Measurements from ENCODE around the gene PODXL. TPM values are rescaled to one million over a fixed set of nuclear protein-coding genes. Genes with fewer than 3 reads are reported as not detected.

The PODXL gene
- 698 and 727 TPM in 2 replicates for total RNA-seq (2014; rRNA removed; shearing (Covaris generic))
- polyA plus RNA-seq (2016; fragmentation: Nextera tagmentation; extraction: Ambion mirVana): 215 and 220 TPM in 2 replicates
- long read RNA-seq, partial matches to known transcripts: 7 of 34 reads
- long read RNA-seq, other reads (novel, unspliced or antisense): 24 of 34 reads

GRCh38 chr7:131556053-131556908 is at the start of gene PODXL:
Gene PODXL (minus strand): TSS chr7:131556628. CDS start chr7:131556359, 269 bp downstream.
- Histone ChIP-seq H3K27ac (ENCODE audit: low read depth) (peak within 1 kb of the TSS; percentile 91), H4K20me1 (replicated peaks; ENCODE audit: insufficient read depth) (peaks cover 44% of the 10 kb centered on the region), H3K4me2 (peak within 1 kb of the TSS; percentile 100), H3F3A (replicated peaks; ENCODE audit: low read depth) (peaks cover 45% of the 10 kb centered on the region), H3K36me3 (ENCODE audit: insufficient read depth) (peaks cover 26% of the 10 kb centered on the region), H3K4me3 (peak within 1 kb of the TSS; percentile 99), H3K4me1 (ENCODE audit: insufficient read depth) (peaks cover 52% of the 10 kb centered on the region), H3K79me2 (replicated peaks; ENCODE audit: insufficient read depth) (peaks cover 60% of the 10 kb centered on the region), H2AFZ (no peak within 1 kb of the TSS), H3K9me2 (ENCODE audit: insufficient read depth) (no peaks in the 10 kb centered on the region), H3K27me3 (ENCODE audit: insufficient read depth) (no peaks in the 10 kb centered on the region)
- ATAC-seq: peak; percentile 52
- Mint-ChIP-seq H3K4me1 (peaks cover 46% of the 10 kb centered on the region), H3K27ac (peak within 1 kb of the TSS; percentile 92), H3K36me3 (ENCODE audit: low read depth) (peaks cover 47% of the 10 kb centered on the region), H3K9me3 (no peaks in the 10 kb centered on the region), H3K4me3 (peak within 1 kb of the TSS; percentile 98), H3K27me3 (ENCODE audit: insufficient read depth, low read depth, poor library complexity) (peaks cover 31% of the 10 kb centered on the region)
- TF ChIP-seq CREB1 (CRISPR knock-in tag; IDR thresholded peaks at IDR 0.05; ENCODE audit: low read depth) (no peak), POLR2AphosphoS5 (IDR thresholded peaks at IDR 0.05; ENCODE audit: low read depth) (peak; percentile 63)
- DNase-seq (ENCODE audit: low spot score): peak; percentile 84

DNA sequence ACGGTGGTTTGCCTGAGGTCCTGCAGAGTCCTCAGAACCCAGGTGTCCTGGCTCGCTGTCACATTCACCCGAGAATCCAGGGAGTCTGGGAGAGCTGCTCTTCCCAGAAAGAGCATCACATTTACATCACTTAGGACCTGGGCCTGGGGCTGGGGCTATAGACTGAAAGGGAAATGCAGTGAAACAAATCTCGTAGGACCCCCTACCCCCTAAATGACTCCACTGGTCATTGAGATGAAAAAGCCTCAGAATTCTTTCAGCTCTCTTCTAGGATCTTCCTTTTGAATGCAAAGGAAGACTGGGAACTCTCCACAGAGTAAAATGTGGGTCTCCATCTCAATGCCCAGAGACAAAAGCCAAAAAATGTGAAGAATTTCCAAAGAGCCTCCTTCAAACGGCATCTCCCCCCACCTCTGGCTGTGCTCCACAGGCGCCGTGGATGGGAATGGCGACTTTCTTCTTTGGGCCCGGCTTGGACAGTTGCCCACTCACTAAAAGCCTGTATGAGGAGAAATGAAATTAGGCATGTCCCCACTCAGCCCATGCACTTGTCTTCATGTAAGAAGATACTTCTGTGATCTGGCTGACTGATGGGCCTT is 49.0 kb upstream of the PODXL start:
- Mint-ChIP-seq H3K27me3 (ENCODE audit: insufficient read depth, low read depth, poor library complexity) (peaks cover 13% of the 10 kb centered on the region), H3K27ac (peak overlapping the region; percentile 96), H3K9me3 (no peaks in the 10 kb centered on the region), H3K4me1 (peaks cover 68% of the 10 kb centered on the region), H3K36me3 (ENCODE audit: low read depth) (no peaks in the 10 kb centered on the region; the same call in 2 of the 3 replicates), H3K4me3 (peak overlapping the region; percentile 58)
- peak; percentile 98 for DNase-seq (ENCODE audit: low spot score)
- H4K20me1 ChIP-seq (replicated peaks; ENCODE audit: insufficient read depth): no peaks in the 10 kb centered on the region
- H2AFZ ChIP-seq: no peak overlapping the region
- no peaks in the 10 kb centered on the region for H3K27me3 ChIP-seq (ENCODE audit: insufficient read depth)
- peak overlapping the region; percentile 13 for H3K4me3 ChIP-seq
- H3K9me2 ChIP-seq (ENCODE audit: insufficient read depth): no peaks in the 10 kb centered on the region
- H3K4me1 ChIP-seq (ENCODE audit: insufficient read depth): peaks cover 43% of the 10 kb centered on the region
- peak overlapping the region; percentile 100 for H3K27ac ChIP-seq (ENCODE audit: low read depth)
- ATAC-seq: peak; percentile 78
- peak overlapping the region; percentile 13 for H3K4me2 ChIP-seq
- H3K36me3 ChIP-seq (ENCODE audit: insufficient read depth): no peaks in the 10 kb centered on the region
- no peaks in the 10 kb centered on the region for H3K79me2 ChIP-seq (replicated peaks; ENCODE audit: insufficient read depth)
- TF ChIP-seq EZH2 (IDR thresholded peaks at IDR 0.05; ENCODE audit: low read depth, unreplicated experiment): no peak
- TF ChIP-seq REST (IDR thresholded peaks at IDR 0.05; ENCODE audit: unreplicated experiment): no peak
- TF ChIP-seq, protein P1, sequence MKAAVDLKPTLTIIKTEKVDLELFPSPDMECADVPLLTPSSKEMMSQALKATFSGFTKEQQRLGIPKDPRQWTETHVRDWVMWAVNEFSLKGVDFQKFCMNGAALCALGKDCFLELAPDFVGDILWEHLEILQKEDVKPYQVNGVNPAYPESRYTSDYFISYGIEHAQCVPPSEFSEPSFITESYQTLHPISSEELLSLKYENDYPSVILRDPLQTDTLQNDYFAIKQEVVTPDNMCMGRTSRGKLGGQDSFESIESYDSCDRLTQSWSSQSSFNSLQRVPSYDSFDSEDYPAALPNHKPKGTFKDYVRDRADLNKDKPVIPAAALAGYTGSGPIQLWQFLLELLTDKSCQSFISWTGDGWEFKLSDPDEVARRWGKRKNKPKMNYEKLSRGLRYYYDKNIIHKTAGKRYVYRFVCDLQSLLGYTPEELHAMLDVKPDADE (IDR thresholded peaks at IDR 0.05): peak; percentile 52; the same call in 1 of the 2 replicates
- TF ChIP-seq CREB1 (CRISPR knock-in tag; IDR thresholded peaks at IDR 0.05; ENCODE audit: low read depth): peak; percentile 52
- no peak for TF ChIP-seq POLR2AphosphoS5 (IDR thresholded peaks at IDR 0.05; ENCODE audit: low read depth)
- no peak for TF ChIP-seq EZH2phosphoT487 (IDR thresholded peaks at IDR 0.05; ENCODE audit: unreplicated experiment)
- TF ChIP-seq NANOG (IDR thresholded peaks at IDR 0.05; ENCODE audit: borderline replicate concordance): peak; percentile 91
- H3F3A ChIP-seq (replicated peaks; ENCODE audit: low read depth): peaks cover 14% of the 10 kb centered on the region; the same call in 1 of the 2 replicates
